ENCODE measurements around the gene CDCA5.

CDCA5 gene

GRCh38 chr11:65084598-65085375, 947 bp upstream of the CDCA5 start:
- Histone ChIP-seq H3K18ac (ENCODE audit: low read length) (peak overlapping the region; percentile 84), H3K4me1 (ENCODE audit: control insufficient read depth in 2 of 2, insufficient read depth in 1 of 2, low read depth in 1 of 2, low read length in 2 of 2) (peaks cover 4 to 12% of the 10 kb centered on the region in 2 donors), H2BK15ac (ENCODE audit: low read length) (no peak overlapping the region), H2AK5ac (ENCODE audit: low read depth, low read length) (peak overlapping the region; percentile 30), H2AFZ (ENCODE audit: low read length) (peak overlapping the region; percentile 91), H3K23ac (ENCODE audit: low read depth, low read length, poor library complexity) (no peak overlapping the region), H3K4me2 (ENCODE audit: insufficient read depth, low read length, poor library complexity, severe bottlenecking) (peak overlapping the region; percentile 61), H2BK12ac (ENCODE audit: low read length) (no peak overlapping the region), H4K8ac (ENCODE audit: low read depth, low read length) (no peak overlapping the region), H3K79me1 (ENCODE audit: low read depth, low read length) (peaks cover 6% of the 10 kb centered on the region), H3K14ac (ENCODE audit: low read length) (peak overlapping the region; percentile 49), H3K4ac (ENCODE audit: low read length) (peak overlapping the region; percentile 69), H3K9me3 (replicated peaks in 1 of 2; ENCODE audit: control insufficient read depth in 2 of 2, insufficient read depth in 1 of 2, low read depth in 1 of 2, low read length in 2 of 2) (no peaks in the 10 kb centered on the region), H3K9ac (ENCODE audit: low read depth, low read length, poor library complexity) (peak overlapping the region; percentile 90), H4K91ac (ENCODE audit: low read depth, low read length, poor library complexity) (no peak overlapping the region), H3K36me3 (replicated peaks in 1 of 2; ENCODE audit: control insufficient read depth in 2 of 2, insufficient read depth in 2 of 2, low read length in 2 of 2) (peaks cover 37 to 77% of the 10 kb centered on the region in 2 donors), H3K4me3 (ENCODE audit: low read length in 2 of 2) (peak overlapping the region; percentile 90 to 93), H3K27me3 (ENCODE audit: control insufficient read depth in 3 of 3, insufficient read depth in 3 of 3, low read depth in 1 of 3, low read length in 3 of 3) (no peaks in the 10 kb centered on the region), H2BK120ac (ENCODE audit: low read depth, low read length) (no peak overlapping the region), H3K27ac (replicated peaks; ENCODE audit: low read length) (peak overlapping the region; percentile 90), H2BK5ac (ENCODE audit: low read length) (no peak overlapping the region)
- WGBS, 2 donors (ENCODE audit: extremely low coverage in 2 of 2, insufficient read length in 2 of 2, insufficient replicate concordance in 1 of 2): no CpG with 5 or more reads among the region's 23 CpGs
- no peak for DNase-seq (ENCODE audit: low spot score)

DNA sequence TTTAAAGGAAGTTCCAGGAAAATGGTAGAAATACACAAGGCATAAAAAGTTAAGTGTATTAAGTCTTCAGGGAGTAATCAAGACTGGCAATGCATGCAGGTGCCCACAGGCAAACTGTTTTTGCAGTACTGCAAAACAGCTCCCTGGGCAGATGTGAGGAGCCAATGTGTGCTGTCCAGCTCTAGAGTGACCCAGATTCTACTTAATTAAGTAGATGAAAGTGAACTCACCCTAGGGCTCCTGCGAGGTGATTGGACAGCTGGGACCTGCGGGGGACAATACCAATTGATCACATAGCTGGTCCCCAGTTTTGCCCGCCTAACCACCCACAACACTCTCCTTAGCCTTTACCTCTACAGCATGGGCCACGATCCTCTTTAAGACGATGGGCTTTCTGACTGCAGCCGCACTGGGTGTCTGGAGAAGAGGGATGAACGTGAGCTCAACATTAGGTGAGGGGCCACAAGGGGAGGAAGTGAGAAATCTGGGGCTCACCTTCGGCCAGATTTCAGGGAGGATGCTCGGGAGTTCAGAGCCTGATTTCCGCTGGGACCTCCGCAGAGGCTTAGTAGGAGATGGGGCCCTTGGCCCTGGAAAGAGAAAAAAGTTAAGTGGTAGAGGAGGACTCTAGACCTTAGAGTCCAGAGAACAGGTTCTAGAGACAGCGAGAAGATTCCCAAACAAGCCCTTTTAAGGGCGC, 556 bp downstream of the CDCA5 start:
- peaks cover 45 to 78% of the 10 kb centered on the region in 2 donors for H3K36me3 ChIP-seq (replicated peaks in 1 of 2; ENCODE audit: control insufficient read depth in 2 of 2, insufficient read depth in 2 of 2, low read length in 2 of 2)

DNA sequence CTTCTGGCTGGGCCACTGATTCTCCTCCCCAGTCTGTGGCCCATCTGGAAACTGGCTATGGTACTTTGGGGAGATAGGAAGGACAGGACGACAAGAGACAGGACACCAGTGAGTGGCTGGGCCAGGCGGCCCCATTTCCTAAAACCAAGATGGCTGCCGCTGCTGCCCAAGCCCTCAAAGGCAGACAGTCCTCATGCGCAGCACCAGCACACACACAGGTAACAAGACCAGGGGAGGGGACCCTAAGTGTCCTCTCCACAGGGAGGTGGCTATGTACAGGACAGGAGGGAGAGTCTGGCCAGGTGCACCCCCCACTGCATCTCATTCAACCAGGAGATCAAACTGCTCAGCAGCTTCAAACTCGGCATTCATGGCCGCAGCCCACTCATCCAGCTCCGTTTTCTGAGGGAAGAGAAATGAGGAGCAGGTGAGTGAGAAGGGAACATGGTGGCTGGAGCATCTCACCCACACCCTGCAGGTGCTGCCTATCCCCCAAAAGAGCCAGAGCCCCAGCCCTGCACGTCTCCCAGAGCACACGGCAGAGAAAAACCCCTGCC, 5.0 kb downstream of the CDCA5 start:
- Histone ChIP-seq H3K4me2 (ENCODE audit: insufficient read depth, low read length, poor library complexity, severe bottlenecking) (no peak overlapping the region), H2BK120ac (ENCODE audit: low read depth, low read length) (no peak overlapping the region), H2BK15ac (ENCODE audit: low read length) (no peak overlapping the region), H3K79me1 (ENCODE audit: low read depth, low read length) (peaks cover 12% of the 10 kb centered on the region), H3K9ac (ENCODE audit: low read depth, low read length, poor library complexity) (no peak overlapping the region), H2AFZ (ENCODE audit: low read length) (no peak overlapping the region), H3K14ac (ENCODE audit: low read length) (no peak overlapping the region), H4K8ac (ENCODE audit: low read depth, low read length) (no peak overlapping the region), H3K18ac (ENCODE audit: low read length) (no peak overlapping the region), H3K4me1 (ENCODE audit: control insufficient read depth in 2 of 2, insufficient read depth in 1 of 2, low read depth in 1 of 2, low read length in 2 of 2) (peaks cover 0 to 8% of the 10 kb centered on the region in 2 donors), H3K9me3 (replicated peaks in 1 of 2; ENCODE audit: control insufficient read depth in 2 of 2, insufficient read depth in 1 of 2, low read depth in 1 of 2, low read length in 2 of 2) (no peaks in the 10 kb centered on the region), H3K4ac (ENCODE audit: low read length) (no peak overlapping the region), H2BK12ac (ENCODE audit: low read length) (no peak overlapping the region), H2BK5ac (ENCODE audit: low read length) (no peak overlapping the region), H3K4me3 (ENCODE audit: low read length in 2 of 2) (no peak overlapping the region), H2AK5ac (ENCODE audit: low read depth, low read length) (no peak overlapping the region), H3K27ac (replicated peaks; ENCODE audit: low read length) (no peak overlapping the region), H3K36me3 (replicated peaks in 1 of 2; ENCODE audit: control insufficient read depth in 2 of 2, insufficient read depth in 2 of 2, low read length in 2 of 2) (peaks cover 35 to 74% of the 10 kb centered on the region in 2 donors), H4K91ac (ENCODE audit: low read depth, low read length, poor library complexity) (no peak overlapping the region), H3K23ac (ENCODE audit: low read depth, low read length, poor library complexity) (no peak overlapping the region), H3K27me3 (ENCODE audit: control insufficient read depth in 3 of 3, insufficient read depth in 3 of 3, low read depth in 1 of 3, low read length in 3 of 3) (no peaks in the 10 kb centered on the region)
- no CpG with 5 or more reads among the region's 9 CpGs for whole genome bisulfite sequencing, 2 donors (ENCODE audit: extremely low coverage in 2 of 2, insufficient read length in 2 of 2, insufficient replicate concordance in 1 of 2)
- DNase-seq (ENCODE audit: low spot score): no peak

More for the DNA sequence above, 556 bp downstream of the CDCA5 start:
- Histone ChIP-seq H2BK5ac (ENCODE audit: low read length) (no peak overlapping the region), H3K9me3 (replicated peaks in 1 of 2; ENCODE audit: control insufficient read depth in 2 of 2, insufficient read depth in 1 of 2, low read depth in 1 of 2, low read length in 2 of 2) (no peaks in the 10 kb centered on the region), H3K4me1 (ENCODE audit: control insufficient read depth in 2 of 2, insufficient read depth in 1 of 2, low read depth in 1 of 2, low read length in 2 of 2) (peaks cover 4 to 12% of the 10 kb centered on the region in 2 donors), H3K4me2 (ENCODE audit: insufficient read depth, low read length, poor library complexity, severe bottlenecking) (peak overlapping the region; percentile 72), H2AK5ac (ENCODE audit: low read depth, low read length) (no peak overlapping the region), H3K4me3 (ENCODE audit: low read length in 2 of 2) (peak overlapping the region; percentile 90 to 93), H3K23ac (ENCODE audit: low read depth, low read length, poor library complexity) (no peak overlapping the region), H3K14ac (ENCODE audit: low read length) (no peak overlapping the region), H3K9ac (ENCODE audit: low read depth, low read length, poor library complexity) (no peak overlapping the region), H3K18ac (ENCODE audit: low read length) (no peak overlapping the region), H3K27ac (replicated peaks; ENCODE audit: low read length) (no peak overlapping the region), H2BK15ac (ENCODE audit: low read length) (no peak overlapping the region), H3K79me1 (ENCODE audit: low read depth, low read length) (peaks cover 6% of the 10 kb centered on the region), H2AFZ (ENCODE audit: low read length) (peak overlapping the region; percentile 91), H3K27me3 (ENCODE audit: control insufficient read depth in 3 of 3, insufficient read depth in 3 of 3, low read depth in 1 of 3, low read length in 3 of 3) (no peaks in the 10 kb centered on the region), H2BK12ac (ENCODE audit: low read length) (no peak overlapping the region), H2BK120ac (ENCODE audit: low read depth, low read length) (no peak overlapping the region), H4K8ac (ENCODE audit: low read depth, low read length) (no peak overlapping the region), H3K4ac (ENCODE audit: low read length) (no peak overlapping the region), H4K91ac (ENCODE audit: low read depth, low read length, poor library complexity) (no peak overlapping the region)
- WGBS, 2 donors (ENCODE audit: extremely low coverage in 2 of 2, insufficient read length in 2 of 2, insufficient replicate concordance in 1 of 2): no CpG with 5 or more reads among the region's 13 CpGs
- no peak for DNase-seq (ENCODE audit: low spot score)

DNA sequence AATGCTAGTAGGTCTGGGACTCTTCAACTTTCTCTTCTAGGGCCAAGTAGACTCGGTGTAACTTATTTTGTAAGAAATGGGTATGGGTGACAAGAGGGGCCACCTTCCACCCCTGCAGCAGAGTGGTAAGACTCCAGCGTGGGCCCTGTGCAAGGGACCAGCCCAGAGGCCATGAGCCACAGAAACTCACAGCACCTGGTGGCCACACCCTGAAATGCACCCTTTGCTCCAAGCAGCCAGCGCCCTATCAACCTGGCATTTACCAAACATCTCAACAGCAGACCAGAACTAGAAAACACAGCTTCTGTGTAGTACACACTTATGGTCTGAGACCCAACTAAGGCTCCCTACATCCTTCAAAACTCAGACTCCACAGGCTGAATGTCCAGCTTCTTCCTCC, 5.7 kb downstream of the CDCA5 start:
- Histone ChIP-seq H2AFZ (ENCODE audit: low read length) (no peak overlapping the region), H2BK15ac (ENCODE audit: low read length) (no peak overlapping the region), H3K9me3 (replicated peaks in 1 of 2; ENCODE audit: control insufficient read depth in 2 of 2, insufficient read depth in 1 of 2, low read depth in 1 of 2, low read length in 2 of 2) (no peaks in the 10 kb centered on the region), H3K18ac (ENCODE audit: low read length) (no peak overlapping the region), H3K23ac (ENCODE audit: low read depth, low read length, poor library complexity) (no peak overlapping the region), H3K4me2 (ENCODE audit: insufficient read depth, low read length, poor library complexity, severe bottlenecking) (no peak overlapping the region), H4K91ac (ENCODE audit: low read depth, low read length, poor library complexity) (no peak overlapping the region), H2BK12ac (ENCODE audit: low read length) (no peak overlapping the region), H3K27ac (replicated peaks; ENCODE audit: low read length) (no peak overlapping the region), H3K4me1 (ENCODE audit: control insufficient read depth in 2 of 2, insufficient read depth in 1 of 2, low read depth in 1 of 2, low read length in 2 of 2) (peaks cover 0 to 7% of the 10 kb centered on the region in 2 donors), H3K79me1 (ENCODE audit: low read depth, low read length) (peaks cover 12% of the 10 kb centered on the region), H4K8ac (ENCODE audit: low read depth, low read length) (no peak overlapping the region), H3K36me3 (replicated peaks in 1 of 2; ENCODE audit: control insufficient read depth in 2 of 2, insufficient read depth in 2 of 2, low read length in 2 of 2) (peaks cover 35 to 74% of the 10 kb centered on the region in 2 donors), H2AK5ac (ENCODE audit: low read depth, low read length) (no peak overlapping the region), H3K14ac (ENCODE audit: low read length) (no peak overlapping the region), H3K27me3 (ENCODE audit: control insufficient read depth in 3 of 3, insufficient read depth in 3 of 3, low read depth in 1 of 3, low read length in 3 of 3) (no peaks in the 10 kb centered on the region), H3K4me3 (ENCODE audit: low read length in 2 of 2) (no peak overlapping the region), H3K4ac (ENCODE audit: low read length) (no peak overlapping the region), H2BK120ac (ENCODE audit: low read depth, low read length) (no peak overlapping the region), H2BK5ac (ENCODE audit: low read length) (no peak overlapping the region), H3K9ac (ENCODE audit: low read depth, low read length, poor library complexity) (no peak overlapping the region)
- no CpG with 5 or more reads among the region's 3 CpGs for WGBS, 2 donors (ENCODE audit: extremely low coverage in 2 of 2, insufficient read length in 2 of 2, insufficient replicate concordance in 1 of 2)
- DNase-seq (ENCODE audit: low spot score): no peak

Measured in neuronal stem cell (in vitro differentiated cells).